GM21786 (cell line): ENCODE measurements around the gene KDELR1.

Source experiments
- ATAC-seq: cut with Tn5 transposase; IDR thresholded peaks from one replicate; pipeline ENCODE4 v1.9.1; 2021; ENCODE audit not compliant: unreplicated experiment

KDELR1 gene

DNA sequence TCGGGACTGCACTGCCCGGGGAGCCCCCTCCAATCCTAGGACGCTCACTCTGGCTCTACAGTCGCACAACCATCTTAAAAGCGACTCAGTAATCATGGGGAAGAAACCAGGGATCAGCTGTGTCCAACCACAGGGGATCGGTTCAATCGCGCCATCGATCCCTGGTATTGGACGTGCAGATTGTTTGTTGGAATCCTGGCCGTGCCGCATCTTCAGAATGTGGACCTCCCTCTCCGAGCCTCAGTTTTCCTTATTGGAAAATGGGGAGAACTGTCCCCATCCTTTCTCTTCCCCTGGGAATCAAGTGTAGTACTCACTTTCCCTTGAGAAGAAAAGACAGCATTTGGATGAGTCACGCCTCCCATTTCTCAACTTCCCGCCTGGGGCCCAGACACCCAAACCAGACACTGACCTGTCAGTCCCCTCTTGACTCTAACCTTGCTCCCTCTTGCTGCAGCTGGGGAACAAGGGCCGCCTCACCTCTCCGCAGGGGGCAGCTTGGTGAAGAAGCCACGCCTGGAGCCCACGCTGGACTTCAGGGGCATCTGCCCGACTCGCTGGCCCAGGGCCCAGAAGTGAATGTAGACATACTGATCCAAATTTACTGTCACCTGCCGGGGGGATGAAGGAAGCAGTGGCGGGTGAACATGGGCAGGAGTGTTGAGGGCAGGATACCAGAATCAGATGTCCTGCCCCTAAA lies 48.4 kb downstream of the KDELR1 start:
- no peak for ATAC-seq

DNA sequence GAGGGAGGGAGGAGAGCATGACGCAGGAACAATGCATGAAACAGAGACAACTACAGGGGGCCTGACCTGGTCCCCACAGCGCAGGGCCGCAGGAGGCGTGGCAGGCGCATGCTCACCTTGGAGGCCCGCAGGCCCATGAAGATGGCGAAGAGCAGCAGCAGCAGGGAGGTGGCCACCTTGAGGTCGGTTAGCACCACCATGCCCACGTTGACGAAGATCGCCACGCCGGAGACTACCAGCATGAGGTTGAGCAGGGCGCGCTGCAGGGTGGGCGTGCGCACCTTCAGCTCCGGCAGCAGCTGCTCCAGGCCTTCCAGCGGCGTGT lies 49.0 kb downstream of the KDELR1 start:
- ATAC-seq: no peak

DNA sequence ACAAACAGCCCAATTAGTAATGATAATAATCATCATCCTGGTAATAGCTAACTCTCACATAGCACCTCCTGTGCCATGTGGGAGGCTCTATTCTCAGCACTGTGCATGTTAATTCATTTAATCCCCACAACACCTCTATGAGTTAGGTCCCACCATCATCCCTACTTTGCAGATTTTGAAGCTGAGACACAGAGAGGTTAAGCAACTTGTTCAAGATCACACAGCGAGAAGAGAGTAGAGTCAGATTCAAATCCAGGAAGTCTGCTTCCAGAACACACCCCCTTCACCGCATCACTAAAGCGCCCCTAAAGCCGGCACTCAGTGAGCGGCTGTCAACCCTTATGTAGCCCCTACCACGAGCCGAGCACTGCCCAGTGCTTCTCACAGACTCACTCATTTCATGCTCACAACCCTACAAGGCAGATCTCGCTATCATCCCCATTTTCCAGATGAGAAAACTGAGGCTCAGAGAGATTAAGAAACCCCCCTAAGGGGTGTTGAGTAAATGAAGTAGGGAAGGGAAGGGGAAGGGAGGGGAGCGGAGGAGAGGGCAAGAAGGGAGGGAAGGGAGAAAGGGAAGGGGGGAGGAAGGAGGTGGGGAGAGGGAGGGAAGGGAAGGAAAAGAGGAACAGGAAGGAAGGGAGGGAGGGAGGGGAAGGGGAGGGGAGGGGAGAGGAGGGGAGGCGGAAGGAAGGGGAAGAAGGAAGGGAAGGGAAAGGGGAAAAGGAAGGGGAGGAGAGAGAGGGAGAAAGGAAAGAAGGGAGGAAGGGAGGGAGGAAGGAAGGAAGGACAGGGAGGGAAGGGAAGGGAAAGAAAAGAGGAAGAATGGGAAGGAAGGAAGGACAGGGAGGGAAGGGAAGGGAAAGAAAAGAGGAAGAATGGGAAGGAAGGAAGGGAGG lies 49.6 kb downstream of the KDELR1 start:
- no peak for ATAC-seq

GRCh38 chr19:48340995-48341394 lies 50.4 kb downstream of the KDELR1 start:
- ATAC-seq: no peak

- no peak for ATAC-seq
Observed at GRCh38 chr19:48338802-48339503, 52.4 kb downstream of the KDELR1 start.

GRCh38 chr19:48338253-48338755 lies 53.0 kb downstream of the KDELR1 start:
- no peak for ATAC-seq

DNA sequence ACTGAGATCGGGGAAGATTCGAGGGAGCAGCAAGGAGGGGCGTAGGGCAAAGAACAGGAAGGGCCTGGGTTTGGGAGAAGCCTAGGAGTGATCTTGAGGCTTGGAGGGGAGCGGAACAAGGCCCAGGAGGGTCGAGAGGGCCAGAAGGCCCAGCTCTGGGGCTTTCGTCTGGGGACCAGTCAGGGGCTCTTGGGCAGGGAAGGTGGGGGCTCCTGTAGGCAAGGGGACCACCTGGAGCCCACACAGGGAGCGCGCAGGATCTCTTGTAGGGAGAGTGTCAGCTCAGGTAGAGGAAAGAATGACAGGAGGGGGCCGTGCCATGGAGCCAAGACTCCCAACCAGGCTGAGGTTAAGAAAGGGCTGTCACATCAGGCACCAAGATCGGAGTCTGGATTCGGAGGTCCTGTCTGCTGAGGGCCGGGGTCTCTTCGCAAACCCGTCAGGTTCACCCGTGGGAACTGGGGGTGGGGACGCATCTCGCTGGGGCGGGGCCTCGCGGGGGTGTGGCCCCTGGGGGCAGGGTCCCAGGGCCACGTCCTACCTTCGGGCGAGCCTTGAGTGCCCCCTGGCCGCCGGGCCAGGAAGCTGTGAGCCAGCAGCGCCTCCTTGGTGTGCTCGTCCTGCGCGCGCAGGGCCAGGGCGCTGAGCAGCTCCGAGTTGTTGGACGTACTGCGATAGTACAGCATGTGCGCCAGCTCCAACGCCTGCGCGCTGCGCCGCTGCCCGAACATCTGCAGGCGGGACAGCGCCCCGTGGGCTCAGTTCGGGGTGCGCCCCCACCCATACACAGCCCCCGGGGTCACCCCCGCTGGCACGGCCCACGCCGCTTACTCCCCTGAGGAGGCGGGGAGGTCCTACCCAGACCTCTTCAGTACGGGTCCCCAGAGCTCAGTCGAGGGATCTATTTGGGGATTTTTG lies 57.6 kb downstream of the KDELR1 start:
- peak; percentile 42 for ATAC-seq

DNA sequence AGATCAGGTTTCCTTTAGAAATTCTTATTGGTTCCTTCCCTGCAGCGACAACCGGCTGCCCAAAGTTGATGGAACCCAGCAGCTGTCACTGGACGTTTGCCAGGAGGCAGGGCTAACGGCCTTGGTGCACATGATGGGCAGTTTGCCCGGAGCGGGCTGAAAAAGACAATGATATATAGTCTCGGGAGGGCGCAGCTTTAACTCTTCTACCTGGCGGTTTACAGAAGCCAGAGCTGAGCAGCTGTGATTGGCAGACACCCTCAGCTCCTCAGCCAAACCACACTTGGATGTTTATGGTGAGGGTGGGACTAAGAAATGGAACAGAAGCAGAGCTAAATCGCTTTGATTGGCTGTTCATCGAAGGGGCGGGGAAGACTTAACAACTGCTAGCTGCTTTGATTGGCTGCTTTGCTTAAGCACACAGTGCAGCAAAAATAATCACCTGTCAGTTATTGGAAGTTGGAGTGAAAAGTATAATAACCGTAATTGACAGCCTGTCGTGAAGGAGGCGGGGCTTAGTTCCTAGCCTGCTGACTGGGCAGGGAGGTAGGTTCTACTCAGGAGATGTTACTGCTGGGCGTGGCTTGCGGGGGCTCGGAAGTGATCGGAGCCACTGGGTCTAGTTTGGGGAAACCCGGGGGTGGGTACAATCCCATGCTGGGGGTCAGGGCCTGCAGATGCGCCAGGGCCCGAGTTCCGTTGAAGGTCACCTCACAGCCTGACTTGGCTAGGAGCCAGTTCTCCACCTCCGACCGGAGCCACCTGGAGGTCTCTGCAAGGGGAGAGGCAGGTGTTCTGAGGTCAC lies 58.5 kb downstream of the KDELR1 start:
- ATAC-seq: peak; percentile 56
